ENCODE data around the gene POM121L2. TPM values are rescaled to one million over a fixed set of nuclear protein-coding genes. Genes with fewer than 3 reads are reported as not detected.

The POM121L2 gene
- total RNA-seq (2022; extraction: Qiagen RNA extraction): 0.02 TPM in 1 of 5 replicates, not detected in the others

DNA sequence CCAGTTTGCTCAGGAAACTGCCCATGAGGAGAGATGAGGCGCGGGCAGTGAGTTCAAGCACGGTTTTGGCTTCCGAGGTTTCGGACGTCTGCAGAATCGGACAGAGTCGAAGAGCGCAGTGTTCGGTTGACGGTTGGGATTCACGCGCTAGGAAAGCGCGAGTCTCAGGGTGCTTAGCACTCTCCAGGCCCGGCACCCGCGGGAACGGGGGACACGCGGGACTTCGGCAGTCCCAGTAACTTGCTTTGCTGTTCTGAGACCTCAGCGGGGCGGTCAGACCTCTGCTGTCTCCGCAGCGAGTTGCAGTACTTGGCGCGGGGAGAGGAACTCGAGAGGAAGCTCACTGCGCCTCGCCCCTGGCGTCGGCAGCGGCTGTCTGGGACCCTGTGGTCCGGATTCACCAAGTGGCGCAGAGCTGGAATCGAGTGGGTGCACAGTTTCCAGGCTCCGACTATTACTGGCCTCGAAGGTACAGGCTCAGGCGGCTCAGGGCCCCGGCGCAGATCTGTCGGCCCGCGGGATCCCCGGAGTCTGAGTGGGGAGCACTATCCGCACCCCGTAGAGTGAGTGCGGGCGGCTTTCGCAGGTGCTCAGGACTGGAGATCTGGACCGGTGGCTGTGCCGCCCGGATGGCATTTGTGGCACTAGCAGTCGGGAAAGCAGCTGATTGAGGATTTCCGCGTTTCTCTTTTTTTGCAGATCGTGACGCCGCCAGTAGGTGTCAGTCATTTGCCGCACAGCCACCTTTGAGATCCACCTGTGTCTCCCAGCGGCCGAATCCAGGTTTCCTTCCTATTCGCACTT, at the start of gene POM121L2:
TSS of gene POM121L2 (minus strand) at position 128 of the 804 bp plus-strand sequence. CDS start at position 25, 103 bp downstream.

Other genes starting within 250 kb of the POM121L2 start
- gene PRSS16, start 64.6 kb downstream of the POM121L2 start, total RNA-seq (2022; extraction: Qiagen RNA extraction): 2.4 to 3.8 TPM (median 3.2 TPM) in 5 replicates
- gene ZNF391, start 76.5 kb upstream of the POM121L2 start, total RNA-seq (2022; extraction: Qiagen RNA extraction): 0.24 to 0.64 TPM (median 0.27 TPM) in 5 replicates
- gene ZNF184, start 160.8 kb upstream of the POM121L2 start, total RNA-seq (2022; extraction: Qiagen RNA extraction): 2.6 to 3.4 TPM (median 3.2 TPM) in 5 replicates